ENCODE results near the gene ID2. TPM values are rescaled to one million over a fixed set of nuclear protein-coding genes. Genes with fewer than 3 reads are reported as not detected.

ID2 gene
- total and polyA plus RNA-seq, 10 of the 15 experiments (the other 5 are each of a cell fraction or from before 2014, with no cell fraction given) = 39.0 to 613 (median 73.6) TPM

DNA sequence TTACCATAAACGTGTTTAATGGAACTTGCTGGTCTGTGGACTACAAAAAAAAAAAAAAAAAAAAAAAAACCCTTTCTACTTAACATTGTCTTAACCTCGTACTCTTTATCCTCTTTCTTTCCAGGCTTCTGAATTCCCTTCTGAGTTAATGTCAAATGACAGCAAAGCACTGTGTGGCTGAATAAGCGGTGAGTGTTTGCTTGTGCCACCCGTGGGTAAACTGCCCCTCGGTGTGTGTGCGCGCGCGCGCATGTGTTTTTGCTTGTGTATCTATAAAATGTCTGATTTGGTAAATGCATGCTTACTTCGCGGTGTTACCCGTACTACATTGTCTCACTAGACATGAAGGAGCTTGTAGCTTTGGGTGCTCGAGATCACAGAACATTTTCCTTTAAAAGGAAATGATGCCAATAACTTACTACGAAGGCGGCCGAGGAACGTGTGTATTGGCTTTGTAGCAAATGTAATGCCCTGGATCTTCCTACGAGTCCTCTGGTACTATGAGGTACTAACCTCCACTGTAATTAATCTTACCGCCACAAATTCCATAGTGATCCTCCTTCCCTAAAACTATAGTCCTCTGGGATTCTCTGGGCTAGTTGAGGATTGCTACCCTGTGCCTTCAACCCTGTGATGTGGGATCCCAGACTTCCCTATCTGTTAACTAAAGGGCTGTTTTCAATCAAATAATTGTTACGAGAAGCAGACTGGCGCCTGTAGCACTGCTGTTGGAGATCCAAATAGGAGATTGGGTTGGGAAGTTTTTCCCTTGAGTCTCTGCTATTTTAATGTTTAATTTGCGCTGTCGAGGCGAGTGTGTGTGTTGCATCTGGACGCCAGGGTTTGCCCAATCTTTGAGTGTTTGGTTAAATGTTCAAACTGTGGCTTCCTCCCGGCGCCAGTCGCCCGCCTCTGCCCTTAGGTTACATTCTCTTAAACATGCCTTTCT is 1.1 kb downstream of the ID2 start (continued):
- TF ChIP-seq, protein P1, sequence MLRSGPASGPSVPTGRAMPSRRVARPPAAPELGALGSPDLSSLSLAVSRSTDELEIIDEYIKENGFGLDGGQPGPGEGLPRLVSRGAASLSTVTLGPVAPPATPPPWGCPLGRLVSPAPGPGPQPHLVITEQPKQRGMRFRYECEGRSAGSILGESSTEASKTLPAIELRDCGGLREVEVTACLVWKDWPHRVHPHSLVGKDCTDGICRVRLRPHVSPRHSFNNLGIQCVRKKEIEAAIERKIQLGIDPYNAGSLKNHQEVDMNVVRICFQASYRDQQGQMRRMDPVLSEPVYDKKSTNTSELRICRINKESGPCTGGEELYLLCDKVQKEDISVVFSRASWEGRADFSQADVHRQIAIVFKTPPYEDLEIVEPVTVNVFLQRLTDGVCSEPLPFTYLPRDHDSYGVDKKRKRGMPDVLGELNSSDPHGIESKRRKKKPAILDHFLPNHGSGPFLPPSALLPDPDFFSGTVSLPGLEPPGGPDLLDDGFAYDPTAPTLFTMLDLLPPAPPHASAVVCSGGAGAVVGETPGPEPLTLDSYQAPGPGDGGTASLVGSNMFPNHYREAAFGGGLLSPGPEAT (IDR thresholded peaks at IDR 0.05; ENCODE audit: low read depth) = 0 out of 2 replicates have a peak, but pooled peaks have one; percentile 20

DNA sequence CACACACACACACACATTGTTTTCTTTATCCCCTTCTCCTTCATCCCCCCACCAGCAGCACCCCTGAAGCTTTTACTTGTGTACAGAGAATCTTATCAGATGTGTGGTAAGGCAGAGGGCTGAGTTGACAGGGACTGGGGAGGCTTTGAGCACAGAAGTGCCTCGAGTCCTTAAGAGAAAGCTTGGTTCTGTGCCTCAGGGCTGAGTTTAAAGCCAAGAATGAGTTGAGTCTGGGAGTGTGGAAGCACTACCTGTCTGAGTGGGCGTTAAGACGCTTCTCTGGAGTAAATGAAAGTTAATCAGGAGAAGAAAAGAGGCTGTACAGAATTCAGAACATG is 2.7 kb downstream of the ID2 start:
- in situ Hi-C loops (cut with MboI) = loop anchor here (5.0 to 10.0 kb wide), 4 partner anchors 260 to 1590 kb away; no protein-coding TSS in a partner anchor
- Histone ChIP-seq H3K79me2 (ENCODE audit: control insufficient read depth, insufficient read depth, low read length) (peaks cover 25% of the 10 kb centered on the region), H3K36me3 (ENCODE audit: control insufficient read depth in 2 of 2, insufficient read depth in 2 of 2, low read length in 1 of 2) (no peaks in the 10 kb centered on the region), H4K20me1 (ENCODE audit: control insufficient read depth, insufficient read depth) (no peaks in the 10 kb centered on the region), H3K4me2 (ENCODE audit: control insufficient read depth, insufficient read depth) (peak overlapping the region; percentile 88), H3K4me1 (ENCODE audit: control insufficient read depth, insufficient read depth, low read length) (peaks cover 13% of the 10 kb centered on the region), H3K9me3 (replicated peaks; ENCODE audit: control insufficient read depth, insufficient read depth, low read length) (no peaks in the 10 kb centered on the region; the same call in 2 of the 3 replicates), H2AFZ (ENCODE audit: control insufficient read depth, low read depth, low read length) (no peak overlapping the region), H3K27ac (ENCODE audit: control insufficient read depth, insufficient read depth) (peak overlapping the region; percentile 52), H3K9ac (ENCODE audit: control insufficient read depth, insufficient read depth, low read length) (peak overlapping the region; percentile 61; the same call in 1 of the 2 replicates), H3K4me3 (peak overlapping the region; percentile 35), H3K27me3 (replicated peaks in 1 of 2; ENCODE audit: control insufficient read depth in 2 of 2, insufficient read depth in 2 of 2, low read length in 1 of 2) (no peaks in the 10 kb centered on the region)
- POLR2A ChIA-PET = interaction anchor here (0.6 to 1.8 kb wide), 13 partner anchors 17 to 382 kb away, joined by 3 to 16 read pairs (median 4); no protein-coding TSS in a partner anchor
- DNase-seq (ENCODE audit: low read depth, low spot score) (peak; percentile 40), FAIRE-seq (no peak), ATAC-seq (peak; percentile 5)
- CTCF ChIA-PET = interaction anchor here (0.7 to 1.7 kb wide), 8 partner anchors 18 to 1256 kb away, joined by 3 to 13 read pairs (median 4); no protein-coding TSS in a partner anchor
- intact Hi-C loops (cut with micrococcal nuclease; ENCODE audit: unreplicated experiment) = loop anchor here (2.0 to 10.0 kb wide), 8 partner anchors 264 to 1587 kb away; no protein-coding TSS in a partner anchor
- 4% methylated on average over 3 of the region's 3 CpGs for WGBS (ENCODE audit: insufficient coverage, insufficient replicate concordance, low lambda C conversion rate, missing lambda C conversion rate)
- BruUV-seq (replicated peaks) = no TSS peak
- SMC1A ChIA-PET (ENCODE audit: uncharacterized antibody, unreplicated experiment) = interaction anchor here (0.7 to 1.5 kb wide), 17 partner anchors 110 to 1481 kb away, joined by 3 to 12 read pairs (median 5); no protein-coding TSS in a partner anchor
- RAD21 ChIA-PET (ENCODE audit: unreplicated experiment) = interaction anchor here (0.6 to 1.8 kb wide), 24 partner anchors 101 to 1481 kb away, joined by 3 to 19 read pairs (median 5); no protein-coding TSS in a partner anchor
- TF ChIP-seq WRNIP1 (IDR thresholded peaks at IDR 0.05; ENCODE audit: borderline replicate concordance, low read depth, low read length) (no peak), FOS (IDR thresholded peaks at IDR 0.05; ENCODE audit: borderline replicate concordance, extremely low read depth, insufficient read length) (no peak), BMI1 (IDR thresholded peaks at IDR 0.05; ENCODE audit: borderline replicate concordance) (no peak), TCF12 (IDR thresholded peaks at IDR 0.05; ENCODE audit: low read depth, low read length) (no peak), TBL1XR1 (IDR thresholded peaks at IDR 0.05; ENCODE audit: low read depth, low read length) (no peak)
- TF ChIP-seq, protein P2, sequence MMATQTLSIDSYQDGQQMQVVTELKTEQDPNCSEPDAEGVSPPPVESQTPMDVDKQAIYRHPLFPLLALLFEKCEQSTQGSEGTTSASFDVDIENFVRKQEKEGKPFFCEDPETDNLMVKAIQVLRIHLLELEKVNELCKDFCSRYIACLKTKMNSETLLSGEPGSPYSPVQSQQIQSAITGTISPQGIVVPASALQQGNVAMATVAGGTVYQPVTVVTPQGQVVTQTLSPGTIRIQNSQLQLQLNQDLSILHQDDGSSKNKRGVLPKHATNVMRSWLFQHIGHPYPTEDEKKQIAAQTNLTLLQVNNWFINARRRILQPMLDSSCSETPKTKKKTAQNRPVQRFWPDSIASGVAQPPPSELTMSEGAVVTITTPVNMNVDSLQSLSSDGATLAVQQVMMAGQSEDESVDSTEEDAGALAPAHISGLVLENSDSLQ (IDR thresholded peaks at IDR 0.05) = no peak
- TF ChIP-seq, protein P3, sequence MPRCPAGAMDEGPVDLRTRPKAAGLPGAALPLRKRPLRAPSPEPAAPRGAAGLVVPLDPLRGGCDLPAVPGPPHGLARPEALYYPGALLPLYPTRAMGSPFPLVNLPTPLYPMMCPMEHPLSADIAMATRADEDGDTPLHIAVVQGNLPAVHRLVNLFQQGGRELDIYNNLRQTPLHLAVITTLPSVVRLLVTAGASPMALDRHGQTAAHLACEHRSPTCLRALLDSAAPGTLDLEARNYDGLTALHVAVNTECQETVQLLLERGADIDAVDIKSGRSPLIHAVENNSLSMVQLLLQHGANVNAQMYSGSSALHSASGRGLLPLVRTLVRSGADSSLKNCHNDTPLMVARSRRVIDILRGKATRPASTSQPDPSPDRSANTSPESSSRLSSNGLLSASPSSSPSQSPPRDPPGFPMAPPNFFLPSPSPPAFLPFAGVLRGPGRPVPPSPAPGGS (IDR thresholded peaks at IDR 0.05; ENCODE audit: borderline replicate concordance, insufficient read depth, low read depth, low read length, poor library complexity, severe bottlenecking) = no peak
- TF ChIP-seq, protein P4, sequence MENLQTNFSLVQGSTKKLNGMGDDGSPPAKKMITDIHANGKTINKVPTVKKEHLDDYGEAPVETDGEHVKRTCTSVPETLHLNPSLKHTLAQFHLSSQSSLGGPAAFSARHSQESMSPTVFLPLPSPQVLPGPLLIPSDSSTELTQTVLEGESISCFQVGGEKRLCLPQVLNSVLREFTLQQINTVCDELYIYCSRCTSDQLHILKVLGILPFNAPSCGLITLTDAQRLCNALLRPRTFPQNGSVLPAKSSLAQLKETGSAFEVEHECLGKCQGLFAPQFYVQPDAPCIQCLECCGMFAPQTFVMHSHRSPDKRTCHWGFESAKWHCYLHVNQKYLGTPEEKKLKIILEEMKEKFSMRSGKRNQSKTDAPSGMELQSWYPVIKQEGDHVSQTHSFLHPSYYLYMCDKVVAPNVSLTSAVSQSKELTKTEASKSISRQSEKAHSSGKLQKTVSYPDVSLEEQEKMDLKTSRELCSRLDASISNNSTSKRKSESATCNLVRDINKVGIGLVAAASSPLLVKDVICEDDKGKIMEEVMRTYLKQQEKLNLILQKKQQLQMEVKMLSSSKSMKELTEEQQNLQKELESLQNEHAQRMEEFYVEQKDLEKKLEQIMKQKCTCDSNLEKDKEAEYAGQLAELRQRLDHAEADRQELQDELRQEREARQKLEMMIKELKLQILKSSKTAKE (IDR thresholded peaks at IDR 0.05; ENCODE audit: low read depth, poor library complexity, severe bottlenecking) = no peak

All from GM12878 (cell line).